Measurements from ENCODE around the gene TEC. TPM values are rescaled to one million over a fixed set of nuclear protein-coding genes. Genes with fewer than 3 reads are reported as not detected.

TEC gene
- total RNA-seq, 4 donors from 2014 or later = 1.9 to 8.5 (median 5.3) TPM

DNA sequence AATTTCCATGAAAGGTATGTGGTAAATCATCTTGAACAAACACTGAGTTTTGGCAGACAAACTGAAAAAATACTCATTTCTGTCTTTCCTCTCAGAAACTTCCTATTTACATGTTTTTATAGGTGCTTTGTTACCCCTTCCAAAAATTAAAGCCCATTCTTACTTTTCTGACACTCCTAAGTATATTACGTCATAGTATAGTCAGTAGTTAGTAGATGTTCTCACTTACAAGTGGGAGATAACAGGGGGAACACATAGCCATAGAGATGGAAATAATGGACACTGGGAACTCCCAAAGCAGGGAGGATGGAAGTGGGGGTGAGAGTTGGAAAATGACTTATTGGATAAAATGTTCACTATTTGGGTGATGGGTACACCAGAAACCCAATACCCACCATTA lies 164.4 kb downstream of the TEC start:
- TF ChIP-seq, protein P1, sequence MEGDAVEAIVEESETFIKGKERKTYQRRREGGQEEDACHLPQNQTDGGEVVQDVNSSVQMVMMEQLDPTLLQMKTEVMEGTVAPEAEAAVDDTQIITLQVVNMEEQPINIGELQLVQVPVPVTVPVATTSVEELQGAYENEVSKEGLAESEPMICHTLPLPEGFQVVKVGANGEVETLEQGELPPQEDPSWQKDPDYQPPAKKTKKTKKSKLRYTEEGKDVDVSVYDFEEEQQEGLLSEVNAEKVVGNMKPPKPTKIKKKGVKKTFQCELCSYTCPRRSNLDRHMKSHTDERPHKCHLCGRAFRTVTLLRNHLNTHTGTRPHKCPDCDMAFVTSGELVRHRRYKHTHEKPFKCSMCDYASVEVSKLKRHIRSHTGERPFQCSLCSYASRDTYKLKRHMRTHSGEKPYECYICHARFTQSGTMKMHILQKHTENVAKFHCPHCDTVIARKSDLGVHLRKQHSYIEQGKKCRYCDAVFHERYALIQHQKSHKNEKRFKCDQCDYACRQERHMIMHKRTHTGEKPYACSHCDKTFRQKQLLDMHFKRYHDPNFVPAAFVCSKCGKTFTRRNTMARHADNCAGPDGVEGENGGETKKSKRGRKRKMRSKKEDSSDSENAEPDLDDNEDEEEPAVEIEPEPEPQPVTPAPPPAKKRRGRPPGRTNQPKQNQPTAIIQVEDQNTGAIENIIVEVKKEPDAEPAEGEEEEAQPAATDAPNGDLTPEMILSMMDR (IDR thresholded peaks at IDR 0.05; ENCODE audit: low read depth) = no peak

DNA sequence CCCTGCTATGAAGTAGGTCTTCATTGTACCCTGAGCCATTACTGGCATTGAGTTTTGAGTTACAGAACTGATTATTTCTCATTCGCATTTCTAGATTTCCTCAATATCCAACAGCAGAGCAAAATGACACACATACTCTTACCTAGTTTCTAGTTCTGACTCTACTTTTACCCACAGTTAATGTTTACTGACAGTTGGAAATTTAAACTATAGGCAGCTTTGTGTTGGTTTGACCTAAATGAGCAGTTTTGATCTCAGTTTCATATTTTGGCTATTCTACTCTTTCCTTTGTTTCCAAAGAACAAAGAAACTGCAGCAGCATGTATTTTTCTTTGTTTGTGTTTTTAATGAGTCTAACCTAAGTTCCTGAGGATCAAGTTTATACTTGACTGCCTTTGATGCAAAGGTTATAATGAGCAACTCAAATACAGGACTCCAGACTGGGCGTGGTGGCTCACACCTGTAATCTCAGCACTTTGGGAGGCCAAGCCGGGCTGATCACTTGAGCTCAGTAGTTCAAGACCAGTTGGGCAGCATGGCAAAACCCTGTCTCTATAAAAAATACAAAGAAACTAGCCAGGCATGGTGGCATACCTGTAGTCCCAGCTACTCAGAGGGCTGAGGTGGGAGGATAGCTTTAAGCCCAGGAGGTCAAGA lies 166.0 kb downstream of the TEC start:
- TF ChIP-seq, protein P1 (IDR thresholded peaks at IDR 0.05; ENCODE audit: low read depth) = no peak

DNA sequence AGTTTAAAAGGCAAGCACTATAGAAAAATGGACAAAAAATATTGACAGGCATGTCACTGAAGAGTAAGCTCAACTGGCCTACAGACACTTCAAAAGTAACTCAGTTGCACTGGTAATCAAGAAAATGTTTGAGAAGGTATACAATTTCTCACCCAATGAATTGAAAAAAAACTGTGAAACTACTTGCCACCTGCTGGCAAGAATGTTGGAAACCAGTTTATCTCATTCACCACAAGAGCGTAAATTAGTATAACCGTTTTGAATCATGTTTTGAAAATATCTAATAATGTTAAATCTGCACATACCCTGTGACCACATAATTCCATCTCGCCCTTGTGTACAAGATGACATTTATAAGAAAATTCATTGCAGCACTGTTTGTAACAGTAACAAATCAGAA lies 167.3 kb downstream of the TEC start:
- TF ChIP-seq, protein P1 (IDR thresholded peaks at IDR 0.05; ENCODE audit: low read depth) = no peak

DNA sequence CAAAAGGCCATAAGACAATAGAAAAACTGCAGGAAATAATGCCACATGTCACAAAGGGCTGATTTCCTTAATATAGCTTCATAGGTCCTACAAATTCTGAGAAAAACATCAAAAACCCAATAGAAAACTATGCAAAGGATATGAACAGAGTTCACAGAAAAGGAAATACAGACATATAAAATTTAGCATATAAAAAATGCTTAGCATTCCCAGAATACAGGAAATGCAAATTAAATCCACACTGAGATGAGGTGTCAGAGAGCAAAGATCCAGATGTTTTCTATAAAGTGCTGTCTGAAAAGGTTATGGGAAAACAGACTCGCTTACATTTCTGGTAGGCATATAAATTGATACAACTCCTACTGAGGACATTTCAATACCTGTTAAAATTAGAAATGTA lies 169.4 kb downstream of the TEC start:
- TF ChIP-seq, protein P1 (IDR thresholded peaks at IDR 0.05; ENCODE audit: low read depth) = no peak

DNA sequence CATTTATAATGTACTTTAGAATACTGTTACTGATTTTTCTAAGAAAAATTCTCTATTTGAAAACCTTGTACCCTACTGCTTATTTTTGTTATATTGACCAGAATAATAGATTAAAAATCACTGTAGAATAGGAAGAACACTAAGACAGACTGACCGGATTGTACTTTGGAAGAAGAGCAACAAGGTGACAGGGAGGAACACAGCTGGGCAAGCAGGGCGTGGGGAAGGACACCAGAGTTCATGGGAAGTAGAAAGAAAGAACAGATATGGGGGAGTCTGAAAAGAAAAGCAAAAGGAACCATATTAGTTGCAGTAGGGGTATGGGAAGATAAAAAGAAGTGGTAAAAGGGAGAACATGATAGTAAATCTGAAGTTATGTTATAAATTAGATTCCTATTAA lies 174.2 kb downstream of the TEC start:
- TF ChIP-seq, protein P1 (IDR thresholded peaks at IDR 0.05; ENCODE audit: low read depth) = no peak

DNA sequence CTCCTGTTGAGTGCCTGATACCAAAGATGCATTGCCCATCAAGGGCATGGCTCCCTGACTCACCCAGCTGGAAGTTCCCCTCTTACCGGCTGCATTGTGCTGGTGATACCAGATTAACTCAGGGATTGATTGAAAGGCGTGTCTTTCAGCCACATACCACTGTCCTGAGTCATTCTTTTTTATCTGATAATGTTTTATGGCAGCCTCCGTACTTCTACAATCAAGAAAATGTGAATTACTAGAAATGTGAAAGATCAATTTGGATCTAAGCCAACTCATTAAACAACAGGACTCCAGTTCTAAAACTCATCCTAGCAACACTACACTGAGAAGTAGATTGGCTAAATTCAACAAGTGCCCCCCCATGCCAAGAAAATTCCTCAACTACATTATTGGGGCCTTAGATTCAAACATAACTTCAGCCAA lies 175.6 kb downstream of the TEC start:
- TF ChIP-seq, protein P1 (IDR thresholded peaks at IDR 0.05; ENCODE audit: low read depth) = no peak

DNA sequence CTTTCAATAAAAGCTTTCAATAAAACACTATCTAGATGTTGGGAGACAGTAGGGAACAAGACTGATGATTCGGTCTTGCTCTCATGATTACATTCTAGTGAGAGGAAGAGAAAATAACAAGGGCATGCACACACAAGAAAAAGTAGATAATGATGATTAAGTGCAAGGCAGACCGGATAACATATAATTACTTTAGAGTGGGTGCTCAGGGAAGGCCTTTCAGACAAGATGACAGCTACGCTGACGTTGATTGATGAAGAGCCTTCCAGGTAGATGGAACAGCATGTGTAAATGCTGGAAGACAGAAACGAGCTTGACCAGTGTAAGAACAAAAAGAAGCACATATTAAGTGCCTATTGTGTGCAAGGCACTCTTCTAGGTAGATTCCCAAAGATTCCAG lies 179.0 kb downstream of the TEC start:
- TF ChIP-seq, protein P1 (IDR thresholded peaks at IDR 0.05; ENCODE audit: low read depth) = no peak

Data from subcutaneous adipose tissue (tissue), 4 donors.